Renal pelvis (tissue), 4 donors: ENCODE results near the gene PRDM16. TPM values are rescaled to one million over a fixed set of nuclear protein-coding genes. Genes with fewer than 3 reads are reported as not detected.
"Not testable (repeated sequence)": the region's sequence is repeated elsewhere in the genome, so short reads cannot be mapped to it uniquely, and the experiment has no call there.

Source experiments
- DNase-seq: peaks from one replicate; pipeline ENCODE4 v3.0.0-alpha.2; 2013
- polyA plus RNA-seq, 3 donors: library from polyadenylated mRNA; unstranded; fragments of 120-200 nt; gene quantifications; one replicate each; pipeline ENCODE4 v1.2.1, GENCODE V29; 2013; ENCODE audit not compliant: insufficient read length in 3 of 3

Gene PRDM16
- polyA plus RNA-seq, 3 donors = 7.2 to 9.6 (median 9.3) TPM

GRCh38 chr1:3222042-3222692 is 153.2 kb downstream of the PRDM16 start:
- DNase-seq = no peak

DNA sequence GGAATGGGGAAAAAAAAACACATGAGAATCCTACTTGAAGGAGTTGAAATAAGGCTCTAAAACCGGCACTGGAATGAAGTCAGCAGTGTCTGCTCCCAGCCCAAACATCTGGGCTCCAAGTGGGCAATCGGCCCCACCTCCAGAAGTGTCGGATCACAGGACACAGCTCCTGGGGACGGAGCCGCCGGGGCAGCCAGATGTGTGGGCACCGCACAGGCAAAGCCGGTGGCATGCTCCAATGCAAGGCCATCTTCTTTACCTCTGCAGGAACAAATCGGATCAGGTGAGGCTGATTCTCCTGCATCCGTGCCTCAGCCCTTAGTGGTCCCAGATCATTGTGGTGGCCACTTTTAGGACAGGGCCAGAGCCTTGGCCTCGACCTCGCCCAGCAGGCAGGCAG is 156.7 kb downstream of the PRDM16 start:
- DNase-seq = no peak

DNA sequence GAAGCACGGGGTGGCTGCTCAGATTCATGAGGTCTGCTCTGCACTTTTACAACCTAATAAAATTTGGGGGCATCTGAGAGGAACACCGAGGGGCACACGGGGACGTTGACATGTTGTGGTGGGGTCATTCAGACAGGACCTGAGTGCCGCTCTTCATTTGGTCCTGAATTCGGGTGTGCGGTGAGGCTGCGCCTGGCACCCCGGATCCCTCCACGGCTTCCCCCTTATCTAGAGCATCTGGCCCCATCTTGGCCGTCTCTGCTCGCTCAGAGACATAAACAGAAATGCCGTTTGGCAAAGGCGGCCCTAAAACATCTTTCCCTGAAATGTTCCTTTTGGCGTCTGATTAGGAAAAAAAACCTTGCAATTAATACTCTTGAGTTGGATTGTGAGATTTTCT is 157.2 kb downstream of the PRDM16 start:
- no peak for DNase-seq

- no peak for DNase-seq
Measured at GRCh38 chr1:3226701-3227350, 157.8 kb downstream of the PRDM16 start.

- no peak for DNase-seq
Measured at GRCh38 chr1:3227351-3227704, 158.3 kb downstream of the PRDM16 start.

DNA sequence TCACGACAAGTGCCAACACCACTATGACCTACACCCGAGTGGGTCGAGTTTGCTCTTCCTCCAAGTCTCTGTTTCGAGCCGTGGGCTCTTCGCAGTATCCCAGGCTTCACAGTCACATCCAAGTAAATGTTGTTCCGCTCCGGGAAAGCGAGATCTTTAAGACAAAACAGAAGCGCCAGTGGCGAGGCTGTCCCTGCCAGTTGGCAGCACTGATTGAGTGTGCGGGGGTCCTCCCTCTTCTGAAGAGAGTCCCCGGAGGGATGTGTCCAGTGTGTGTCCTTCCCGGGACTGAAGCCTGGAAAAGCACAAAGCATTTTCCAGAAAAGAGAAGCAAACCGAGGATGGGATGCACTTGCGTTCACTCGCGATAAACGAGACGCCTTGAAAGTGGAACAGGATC is 158.9 kb downstream of the PRDM16 start:
- no peak for DNase-seq

DNA sequence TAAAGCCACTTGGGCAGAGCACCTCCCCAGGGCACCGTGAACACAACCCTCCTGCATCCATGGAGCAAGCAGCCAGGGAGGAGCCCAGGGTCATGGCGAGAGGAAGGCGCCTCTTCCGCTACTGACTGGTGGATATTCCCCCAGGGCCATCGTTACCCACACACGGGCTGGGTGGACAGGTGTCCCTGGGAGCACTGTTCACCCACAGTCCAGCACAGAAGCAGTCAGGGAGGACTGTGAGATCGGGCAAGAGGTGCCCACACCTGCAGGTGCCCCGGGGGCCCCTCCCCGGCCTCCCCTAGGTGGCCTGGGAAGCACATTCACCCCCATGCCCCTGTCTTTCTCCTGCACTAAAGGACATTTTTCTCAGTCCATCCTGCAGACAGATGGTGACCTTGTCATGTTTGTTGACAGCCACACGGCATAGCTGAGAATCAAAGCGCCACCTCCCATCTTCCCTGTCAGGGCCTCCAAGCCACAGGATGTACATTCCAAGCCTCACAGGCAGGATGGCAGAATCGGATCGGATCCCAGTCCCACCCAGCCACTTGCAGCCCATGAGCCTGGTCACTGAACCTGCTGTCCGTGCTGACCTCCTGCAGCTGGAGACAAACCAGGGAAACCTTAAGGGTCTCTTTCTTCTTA is 160.2 kb downstream of the PRDM16 start:
- no peak for DNase-seq

- no peak for DNase-seq
Measured at GRCh38 chr1:3230553-3230952, 161.6 kb downstream of the PRDM16 start.

DNA sequence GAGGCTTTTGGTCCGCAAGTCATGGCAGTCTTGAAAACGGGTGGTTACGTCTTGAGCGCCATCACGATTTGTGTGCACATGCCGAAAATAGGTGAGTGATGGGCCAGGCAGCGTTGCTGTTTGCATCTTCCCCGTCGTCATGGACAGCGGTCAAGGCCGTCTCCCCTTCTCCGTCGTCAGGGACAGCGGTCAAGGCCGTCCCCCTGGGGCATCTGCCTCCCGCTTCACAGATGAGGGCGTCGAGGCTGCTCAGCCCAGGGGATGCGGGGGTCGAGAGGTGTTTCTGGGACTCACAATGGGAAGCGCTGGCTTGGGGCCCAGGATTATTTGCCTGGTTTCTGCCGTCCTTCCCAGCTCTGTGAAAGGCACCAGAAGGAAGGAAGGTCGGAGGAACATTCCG is 162.2 kb downstream of the PRDM16 start:
- DNase-seq = no peak

GRCh38 chr1:3231826-3232225 is 162.8 kb downstream of the PRDM16 start:
- no peak for DNase-seq

- DNase-seq = no peak
Measured at GRCh38 chr1:3233031-3233430, 164.0 kb downstream of the PRDM16 start.

GRCh38 chr1:3233551-3233950 is 164.5 kb downstream of the PRDM16 start:
- DNase-seq = no peak

- DNase-seq = no peak
Measured at GRCh38 chr1:3234281-3234680, 165.3 kb downstream of the PRDM16 start.

DNA sequence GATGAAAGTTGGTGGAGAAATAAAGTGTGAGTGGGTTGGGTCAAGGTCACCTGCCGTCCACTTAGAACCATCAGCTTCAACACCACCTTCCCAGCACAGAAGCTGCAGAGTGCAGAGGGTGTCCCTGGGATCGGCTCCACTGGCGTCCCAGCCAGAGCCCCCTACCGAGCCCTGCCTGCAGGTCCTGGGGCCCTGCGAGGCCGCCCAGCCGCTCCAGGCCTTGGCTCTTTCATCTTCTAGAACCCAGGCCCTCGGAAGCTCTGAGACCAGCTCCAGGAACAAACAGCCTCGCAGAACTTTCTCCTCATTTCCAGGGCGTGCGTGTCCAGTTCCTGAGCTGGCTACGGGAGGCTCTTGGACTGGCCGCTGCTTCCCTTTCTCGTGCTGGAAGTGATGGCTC is 166.0 kb downstream of the PRDM16 start:
- DNase-seq = no peak

DNA sequence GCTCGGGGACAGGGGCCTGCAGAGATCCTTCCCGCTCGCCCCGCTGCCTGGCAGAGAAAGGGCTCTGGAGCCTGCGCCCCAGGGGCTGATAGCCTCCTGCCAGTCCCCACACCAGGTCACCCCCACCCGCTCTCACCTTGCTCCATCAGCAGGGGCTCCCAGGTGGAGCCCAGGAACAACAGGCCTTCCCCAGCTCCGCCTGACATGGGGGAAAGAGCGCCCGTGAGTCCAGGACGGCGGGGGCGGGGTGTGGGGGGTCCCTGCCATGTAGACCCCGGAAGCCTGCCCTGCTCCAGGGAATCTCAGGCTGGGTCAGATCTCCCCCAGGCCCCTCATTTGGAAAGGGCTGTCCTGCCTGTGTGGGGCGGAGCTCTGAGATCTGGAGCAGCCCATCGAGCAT is 166.5 kb downstream of the PRDM16 start:
- DNase-seq = no peak

GRCh38 chr1:3236361-3236760 is 167.4 kb downstream of the PRDM16 start:
- no peak for DNase-seq

- no peak for DNase-seq
Measured at GRCh38 chr1:3236955-3237354, 168.0 kb downstream of the PRDM16 start.

- DNase-seq = no peak
Measured at GRCh38 chr1:3237570-3237969, 168.6 kb downstream of the PRDM16 start.

- DNase-seq = no peak
Measured at GRCh38 chr1:3237994-3238702, 169.1 kb downstream of the PRDM16 start.

GRCh38 chr1:3238703-3239278 is 169.8 kb downstream of the PRDM16 start:
- no peak for DNase-seq

DNA sequence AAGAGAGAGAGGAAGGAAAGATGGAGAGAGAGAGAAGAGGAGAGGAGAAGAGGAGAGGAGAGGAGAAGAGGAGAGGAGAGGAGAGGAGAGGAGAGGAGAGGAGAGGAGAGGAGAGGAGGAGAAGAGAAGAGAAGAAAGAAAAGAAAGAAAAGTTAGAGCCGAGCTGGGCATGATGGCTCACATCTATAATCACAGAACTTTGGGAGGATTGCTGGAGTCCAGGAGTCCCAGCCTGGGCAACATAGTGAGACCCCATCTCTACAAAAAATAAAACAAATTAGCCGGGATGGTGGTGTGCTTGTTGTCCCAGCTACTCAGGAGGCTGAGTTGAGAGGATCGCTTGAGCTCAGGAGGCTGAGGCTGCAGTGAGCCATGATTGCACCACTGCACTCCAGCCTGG is 171.0 kb downstream of the PRDM16 start:
- DNase-seq = not testable (repeated sequence)

DNA sequence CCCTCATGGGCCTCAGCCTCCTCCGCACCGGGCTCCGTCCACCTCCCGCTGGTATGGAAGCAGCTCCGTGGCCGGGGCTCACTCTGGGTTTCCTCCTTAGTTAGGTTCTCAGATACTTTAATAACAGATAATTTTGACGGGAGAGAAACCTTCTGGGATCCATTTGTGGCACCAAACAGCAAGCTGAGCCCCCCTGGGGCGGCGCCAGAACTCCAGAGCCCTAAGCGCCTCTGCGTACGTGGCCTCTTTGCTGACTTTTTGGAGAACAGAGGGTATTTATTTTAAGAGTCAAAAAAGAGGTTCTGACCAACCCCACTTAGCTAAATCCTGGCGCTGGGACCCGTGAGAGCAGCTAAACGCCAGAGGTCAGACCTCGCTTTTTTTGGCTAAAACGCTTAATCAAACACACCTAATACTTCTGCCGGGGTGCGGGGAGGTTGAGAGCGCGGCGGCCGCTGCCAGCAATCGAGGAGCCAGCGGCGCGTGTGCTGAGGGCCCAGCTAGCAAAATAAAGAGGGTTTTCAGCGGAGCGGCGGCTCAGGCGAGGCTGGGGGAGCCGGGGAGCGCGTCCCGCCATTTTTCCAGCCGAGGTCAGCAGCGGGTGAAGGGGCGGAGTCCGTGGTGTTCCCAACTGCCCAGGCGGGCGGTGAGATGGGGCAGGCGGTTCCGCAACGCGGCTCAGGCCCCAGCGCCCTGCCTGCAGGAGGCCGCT is 171.7 kb downstream of the PRDM16 start:
- DNase-seq = no peak
